Type B pancreatic cell (in vitro differentiated cells): ENCODE data around the gene MERTK. TPM values are rescaled to one million over a fixed set of nuclear protein-coding genes. Genes with fewer than 3 reads are reported as not detected.

ENCODE experiments used
- DNase-seq: peaks from one replicate; pipeline ENCODE4 v3.0.0; 2021; ENCODE audit warnings: mixed read lengths; ENCODE audit not compliant: unreplicated experiment; ENCODE audit errors: extremely low spot score
- H3K27ac Mint-ChIP-seq: 2 replicates; pipeline ENCODE4 v1.8.0; 2021; ENCODE audit warnings: mild to moderate bottlenecking, mixed read lengths
- H3K27me3 Mint-ChIP-seq: 2 replicates; pipeline ENCODE4 v1.8.0; 2021; ENCODE audit warnings: mixed read lengths
- H3K36me3 Mint-ChIP-seq: 2 replicates; pipeline ENCODE4 v1.8.0; 2021; ENCODE audit warnings: mixed read lengths
- H3K4me1 Mint-ChIP-seq: one replicate; pipeline ENCODE4 v1.8.0; 2021; ENCODE audit warnings: mixed read lengths; ENCODE audit not compliant: unreplicated experiment
- H3K4me3 Mint-ChIP-seq: 2 replicates; pipeline ENCODE4 v1.8.0; 2021; ENCODE audit warnings: mild to moderate bottlenecking, mixed read lengths
- H3K9me3 Mint-ChIP-seq: 2 replicates; pipeline ENCODE4 v1.8.0; 2021; ENCODE audit warnings: mixed read lengths
- total RNA-seq: library from RNA; stranded (reverse); gene quantifications from 2 replicates; pipeline ENCODE4 v1.2.1, GENCODE V29; 2021; ENCODE audit warnings: low replicate concordance
- TF ChIP-seq, protein P1 (sequence below): fragments of 200-600 bp; sonication (generic); conservative IDR thresholded peaks from 2 replicates; pipeline ENCODE4 v1.5.0; 2021; ENCODE audit warnings: antibody characterized with exemption, mild to moderate bottlenecking

MERTK gene
- total RNA-seq, 1 donor from 2014 or later, result 25.7 TPM

DNA sequence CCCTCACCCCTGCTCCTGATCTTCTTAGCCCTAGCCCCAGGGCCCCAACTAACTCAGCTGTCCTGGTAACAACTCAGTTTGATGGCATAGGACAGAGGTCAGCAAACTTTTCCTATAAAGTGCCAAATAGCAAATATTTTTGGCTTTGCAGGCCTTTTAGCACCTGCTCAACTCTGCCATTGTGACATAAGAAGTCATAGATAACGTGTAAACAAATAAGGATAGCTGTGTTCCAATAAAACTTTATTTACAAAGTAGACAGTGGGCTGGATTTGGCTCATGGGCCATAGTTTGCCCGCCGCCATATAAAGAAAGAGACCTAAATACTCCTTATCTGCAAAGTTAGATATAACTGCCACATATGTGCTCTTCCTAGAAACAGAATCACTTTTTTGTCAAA is 129.4 kb downstream of the MERTK start:
- no peaks in the 10 kb centered on the region for H3K27me3 Mint-ChIP-seq
- H3K36me3 Mint-ChIP-seq, result peaks cover 31% of the 10 kb centered on the region
- TF ChIP-seq, protein P1, sequence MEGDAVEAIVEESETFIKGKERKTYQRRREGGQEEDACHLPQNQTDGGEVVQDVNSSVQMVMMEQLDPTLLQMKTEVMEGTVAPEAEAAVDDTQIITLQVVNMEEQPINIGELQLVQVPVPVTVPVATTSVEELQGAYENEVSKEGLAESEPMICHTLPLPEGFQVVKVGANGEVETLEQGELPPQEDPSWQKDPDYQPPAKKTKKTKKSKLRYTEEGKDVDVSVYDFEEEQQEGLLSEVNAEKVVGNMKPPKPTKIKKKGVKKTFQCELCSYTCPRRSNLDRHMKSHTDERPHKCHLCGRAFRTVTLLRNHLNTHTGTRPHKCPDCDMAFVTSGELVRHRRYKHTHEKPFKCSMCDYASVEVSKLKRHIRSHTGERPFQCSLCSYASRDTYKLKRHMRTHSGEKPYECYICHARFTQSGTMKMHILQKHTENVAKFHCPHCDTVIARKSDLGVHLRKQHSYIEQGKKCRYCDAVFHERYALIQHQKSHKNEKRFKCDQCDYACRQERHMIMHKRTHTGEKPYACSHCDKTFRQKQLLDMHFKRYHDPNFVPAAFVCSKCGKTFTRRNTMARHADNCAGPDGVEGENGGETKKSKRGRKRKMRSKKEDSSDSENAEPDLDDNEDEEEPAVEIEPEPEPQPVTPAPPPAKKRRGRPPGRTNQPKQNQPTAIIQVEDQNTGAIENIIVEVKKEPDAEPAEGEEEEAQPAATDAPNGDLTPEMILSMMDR, result no peak
- DNase-seq, result no peak
- peaks cover 17% of the 10 kb centered on the region for H3K4me1 Mint-ChIP-seq
- no peak overlapping the region for H3K27ac Mint-ChIP-seq
- peaks cover 9% of the 10 kb centered on the region for H3K9me3 Mint-ChIP-seq
- H3K4me3 Mint-ChIP-seq, result no peak overlapping the region

DNA sequence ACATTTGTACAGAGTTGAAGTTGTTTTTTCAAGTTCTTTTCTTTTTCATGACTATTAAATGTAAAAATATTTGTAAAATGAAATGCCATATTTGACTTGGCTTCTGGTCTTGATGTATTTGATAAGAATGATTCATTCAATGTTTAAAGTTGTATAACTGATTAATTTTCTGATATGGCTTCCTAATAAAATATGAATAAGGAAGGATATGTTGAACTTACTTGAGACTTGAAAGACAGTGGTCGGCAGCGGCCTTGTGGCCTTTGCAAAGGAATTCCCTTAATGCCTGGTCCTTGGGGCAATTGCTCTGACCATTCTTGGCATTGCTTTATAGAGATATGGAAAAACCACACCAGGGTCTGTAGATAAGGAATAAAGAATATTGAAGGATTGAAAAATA is 130.8 kb downstream of the MERTK start:
- Mint-ChIP-seq H3K27ac (peak overlapping the region; percentile 57), H3K4me1 (peaks cover 21% of the 10 kb centered on the region), H3K9me3 (peaks cover 9% of the 10 kb centered on the region), H3K36me3 (peaks cover 30% of the 10 kb centered on the region), H3K4me3 (no peak overlapping the region), H3K27me3 (no peaks in the 10 kb centered on the region)
- TF ChIP-seq, protein P1, result no peak
- no peak for DNase-seq

DNA sequence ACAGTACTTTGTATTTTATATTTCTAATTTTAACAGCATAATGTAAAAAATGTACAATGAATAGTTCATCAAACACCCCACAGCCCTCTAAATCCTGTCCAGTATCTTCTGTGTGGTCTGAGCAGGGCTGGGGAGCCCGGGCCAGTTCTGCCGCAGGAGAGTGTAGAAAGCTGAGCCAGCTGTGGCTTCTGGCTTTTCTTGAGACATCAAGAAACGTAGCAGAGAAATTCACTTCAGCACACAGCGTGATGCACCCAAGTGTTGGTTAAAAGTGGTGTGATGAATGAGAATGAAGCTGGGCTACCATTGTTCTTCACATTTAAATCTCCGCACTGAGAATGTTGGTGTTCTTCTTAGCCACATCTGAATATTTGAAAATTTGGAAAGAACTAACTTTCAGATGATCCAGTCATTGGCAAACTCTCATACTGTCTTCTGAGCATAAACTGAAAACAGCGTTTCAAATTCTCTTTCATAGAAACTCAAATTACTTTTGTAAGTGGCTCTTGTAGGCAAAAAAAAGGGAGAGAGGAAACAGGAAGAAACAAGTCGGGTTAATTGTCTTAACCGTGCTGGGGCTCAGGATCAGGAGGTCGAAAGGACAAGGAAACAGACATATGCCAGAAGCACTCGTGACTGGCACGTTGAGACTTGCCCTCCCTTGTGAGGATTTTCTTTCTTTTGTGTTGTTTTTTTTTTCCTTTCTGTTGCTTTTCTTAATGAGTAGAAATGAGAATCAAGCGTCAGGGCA is 133.2 kb downstream of the MERTK start:
- Mint-ChIP-seq H3K27ac (peak overlapping the region; percentile 84), H3K27me3 (no peaks in the 10 kb centered on the region), H3K9me3 (peaks cover 9% of the 10 kb centered on the region), H3K4me1 (peaks cover 21% of the 10 kb centered on the region), H3K36me3 (peaks cover 19% of the 10 kb centered on the region), H3K4me3 (peak overlapping the region; percentile 54)
- no peak for DNase-seq
- TF ChIP-seq, protein P1, result no peak

DNA sequence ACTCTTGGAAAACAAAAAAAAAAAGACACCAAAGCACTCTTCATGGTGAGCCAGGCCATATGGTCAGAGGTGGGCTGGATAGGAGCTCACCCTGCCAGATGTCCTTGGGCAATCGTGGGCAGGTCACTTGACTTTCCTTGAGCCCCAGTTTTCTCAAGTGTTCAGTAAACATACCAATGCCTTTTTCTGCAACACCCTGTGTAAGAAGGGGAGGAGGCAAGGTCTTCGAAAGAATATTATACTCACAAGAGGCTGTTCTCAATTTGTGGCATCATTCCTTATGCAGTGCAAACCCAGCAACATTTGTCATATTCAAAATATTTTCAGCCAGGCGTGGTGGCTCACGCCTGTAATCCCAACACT is 133.8 kb downstream of the MERTK start:
- no peaks in the 10 kb centered on the region for H3K27me3 Mint-ChIP-seq
- DNase-seq, result no peak
- H3K9me3 Mint-ChIP-seq, result peaks cover 9% of the 10 kb centered on the region
- H3K36me3 Mint-ChIP-seq, result peaks cover 17% of the 10 kb centered on the region
- peak overlapping the region; percentile 54 for H3K4me3 Mint-ChIP-seq
- TF ChIP-seq, protein P1, result no peak
- peaks cover 21% of the 10 kb centered on the region for H3K4me1 Mint-ChIP-seq
- H3K27ac Mint-ChIP-seq, result peak overlapping the region; percentile 84

DNA sequence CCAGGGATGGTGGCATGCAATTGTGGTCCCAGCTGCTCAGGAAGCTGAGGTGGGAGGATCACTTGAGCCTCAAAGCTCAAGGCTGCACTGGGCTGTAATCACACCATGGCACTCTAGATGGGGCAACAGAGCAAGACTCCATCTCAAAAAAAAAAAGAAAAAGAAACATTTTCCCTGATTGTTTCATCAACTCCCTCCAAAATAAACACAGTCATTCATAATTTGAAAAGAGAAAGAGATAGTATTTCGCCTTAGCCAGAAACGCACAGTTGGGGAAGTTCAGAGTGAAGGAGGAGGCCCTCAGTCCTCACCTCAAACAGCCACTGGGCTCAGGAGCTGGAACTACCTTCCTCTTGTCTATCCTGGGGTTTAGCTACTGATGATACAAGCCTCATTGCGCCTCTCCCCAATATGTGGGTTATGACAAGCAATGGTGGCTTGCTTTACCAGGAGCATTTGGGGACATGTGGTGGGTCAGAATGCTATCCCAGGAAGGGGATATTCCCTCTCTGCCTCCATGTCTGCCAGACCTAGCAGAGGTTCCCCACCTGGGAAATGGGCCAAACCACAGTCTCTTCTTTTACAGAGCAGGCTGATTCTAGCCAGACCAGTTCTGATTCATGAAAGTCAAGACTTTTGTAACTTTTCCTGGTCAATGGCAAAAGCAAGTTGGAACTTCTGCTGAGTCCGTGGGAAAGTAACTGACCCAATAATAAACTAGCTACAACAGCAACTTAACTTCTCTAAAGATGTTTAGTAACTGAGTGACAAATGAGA is 134.5 kb downstream of the MERTK start:
- peak overlapping the region; percentile 84 for H3K27ac Mint-ChIP-seq
- H3K36me3 Mint-ChIP-seq, result peaks cover 17% of the 10 kb centered on the region
- no peaks in the 10 kb centered on the region for H3K27me3 Mint-ChIP-seq
- peak overlapping the region; percentile 54 for H3K4me3 Mint-ChIP-seq
- H3K9me3 Mint-ChIP-seq, result peaks cover 13% of the 10 kb centered on the region
- DNase-seq, result no peak
- TF ChIP-seq, protein P1, result peak; percentile 19
- H3K4me1 Mint-ChIP-seq, result peaks cover 21% of the 10 kb centered on the region
